Activated gamma-delta T cell (primary cell): ENCODE data around the gene PRKD2.

Experiments used
- DNase-seq: peaks from one replicate; lab custom pipeline; 2025; lab: John Stamatoyannopoulos, UW

PRKD2 gene

DNA sequence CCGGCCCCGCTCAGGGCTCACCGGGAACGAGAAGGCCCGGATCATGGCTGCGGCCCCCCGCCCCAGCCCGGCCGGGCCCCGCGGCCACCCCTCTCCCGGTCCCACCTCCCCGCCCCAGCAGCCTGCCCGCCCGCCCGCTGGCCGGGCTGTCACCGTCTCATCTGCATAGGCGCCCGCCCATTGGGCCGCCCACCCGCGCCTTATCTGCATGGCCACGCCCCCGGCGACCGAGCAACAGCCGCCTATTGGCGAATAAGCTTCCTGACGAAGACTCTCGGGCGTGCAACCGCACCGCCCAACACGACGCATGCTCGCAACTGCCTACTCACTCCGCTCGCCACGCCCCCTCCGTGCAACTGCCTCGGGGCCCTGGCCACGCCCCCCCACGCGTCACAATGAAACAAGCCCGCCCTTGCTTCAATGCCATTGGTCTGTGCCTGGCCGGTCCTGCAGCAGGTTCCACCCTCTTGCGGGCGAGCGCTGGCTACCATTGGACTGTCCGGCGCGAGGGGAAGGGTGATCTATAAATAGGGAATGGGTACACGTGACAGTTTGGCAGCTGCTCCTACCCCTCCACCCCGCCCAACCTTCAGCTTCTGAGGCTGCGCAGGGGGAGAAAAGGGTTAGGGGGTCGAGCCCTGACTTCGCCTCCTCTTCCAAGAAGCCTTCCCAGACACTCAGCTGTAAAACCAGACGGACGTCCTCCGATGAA lies 55.7 kb downstream of the PRKD2 start, which contains the start of gene DACT3:
Gene DACT3 (minus strand): TSS at position 163 of the 712 bp plus-strand sequence. CDS start 118 bp downstream, at position 45.
- DNase-seq = peak; percentile 99

GRCh38 chr19:46660551-46661019 lies 56.3 kb downstream of the PRKD2 start:
- DNase-seq = no peak

DNA sequence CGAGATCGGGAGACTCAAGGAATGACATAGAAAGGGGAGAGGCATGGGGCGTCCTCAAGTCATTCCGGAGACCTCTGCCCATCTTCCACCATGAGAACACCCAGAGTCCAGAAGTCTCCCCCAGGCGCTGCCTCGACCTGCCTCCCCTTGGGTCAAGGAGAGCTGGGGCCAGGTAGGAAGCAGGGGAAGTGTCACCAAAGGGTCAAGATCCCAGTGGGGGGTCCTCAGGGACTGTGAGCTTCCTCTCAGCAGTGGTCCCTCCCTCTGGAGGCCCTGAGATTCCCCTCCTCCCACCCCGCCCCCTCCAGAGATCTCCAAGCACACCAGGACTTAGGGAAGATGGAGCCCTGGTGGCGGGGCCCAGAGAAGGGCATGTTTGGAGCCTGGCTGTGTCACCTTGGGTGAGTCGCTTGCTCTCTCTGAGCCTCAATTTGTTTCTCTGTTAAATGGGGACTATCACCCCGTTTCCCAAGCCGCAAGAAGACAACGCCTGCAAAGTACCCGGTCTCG lies 56.9 kb downstream of the PRKD2 start:
- DNase-seq = no peak

GRCh38 chr19:46659151-46660007 lies 57.5 kb downstream of the PRKD2 start:
- no peak for DNase-seq

DNA sequence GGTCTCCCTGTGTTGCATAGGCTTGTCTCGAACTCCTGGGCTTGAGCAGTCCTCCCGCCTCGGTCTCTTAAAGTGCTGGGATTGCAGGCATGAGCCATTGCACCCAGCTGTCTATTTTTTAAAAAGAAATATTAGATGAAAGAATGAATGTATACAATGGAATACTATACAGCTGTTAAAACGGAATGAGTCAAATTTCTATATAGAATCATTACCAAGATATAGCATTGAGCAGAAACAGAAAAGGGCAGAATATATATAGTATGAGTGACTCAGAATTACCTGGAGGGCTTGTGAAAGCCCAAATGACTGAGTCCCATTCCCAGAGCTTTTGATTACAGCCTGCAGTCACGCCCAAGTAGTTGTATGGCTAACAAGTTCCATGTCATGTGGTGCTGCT lies 60.4 kb downstream of the PRKD2 start:
- DNase-seq = no peak

DNA sequence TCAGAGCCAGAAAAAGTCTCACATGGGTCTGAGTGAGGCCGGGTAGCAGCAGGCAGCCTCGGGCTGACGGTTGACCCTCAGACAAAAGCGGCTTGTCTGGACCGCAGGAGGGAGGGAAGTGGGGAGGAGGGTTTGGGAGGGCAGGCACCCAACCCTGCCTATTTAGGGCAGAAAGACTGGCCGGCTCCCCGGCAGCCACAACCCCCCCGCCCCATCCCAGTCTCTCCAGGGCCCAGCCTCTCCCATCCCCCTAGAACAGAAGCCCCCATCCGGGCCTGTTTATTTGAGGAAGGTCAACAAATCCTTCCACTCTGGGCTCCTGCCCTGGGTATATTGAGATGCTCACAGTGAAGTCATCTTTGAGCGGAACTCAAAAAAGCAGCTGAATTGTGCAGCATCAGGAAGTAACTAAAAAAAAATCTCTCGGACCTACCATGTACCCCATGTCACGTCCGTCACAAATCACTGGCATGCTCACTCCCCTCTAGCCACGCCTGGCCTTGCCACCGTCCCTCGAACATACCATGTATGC lies 62.2 kb downstream of the PRKD2 start:
- DNase-seq = no peak

GRCh38 chr19:46650445-46650844 lies 66.5 kb downstream of the PRKD2 start:
- DNase-seq = no peak

- no peak for DNase-seq
Observed at GRCh38 chr19:46648961-46649960, 67.7 kb downstream of the PRKD2 start.

GRCh38 chr19:46648060-46648960 lies 68.6 kb downstream of the PRKD2 start:
- DNase-seq = no peak

- DNase-seq = no peak
Observed at GRCh38 chr19:46646402-46646801, 70.5 kb downstream of the PRKD2 start.

- no peak for DNase-seq
Observed at GRCh38 chr19:46644720-46645119, 72.2 kb downstream of the PRKD2 start.

GRCh38 chr19:46640656-46641055 lies 76.3 kb downstream of the PRKD2 start:
- DNase-seq = no peak

DNA sequence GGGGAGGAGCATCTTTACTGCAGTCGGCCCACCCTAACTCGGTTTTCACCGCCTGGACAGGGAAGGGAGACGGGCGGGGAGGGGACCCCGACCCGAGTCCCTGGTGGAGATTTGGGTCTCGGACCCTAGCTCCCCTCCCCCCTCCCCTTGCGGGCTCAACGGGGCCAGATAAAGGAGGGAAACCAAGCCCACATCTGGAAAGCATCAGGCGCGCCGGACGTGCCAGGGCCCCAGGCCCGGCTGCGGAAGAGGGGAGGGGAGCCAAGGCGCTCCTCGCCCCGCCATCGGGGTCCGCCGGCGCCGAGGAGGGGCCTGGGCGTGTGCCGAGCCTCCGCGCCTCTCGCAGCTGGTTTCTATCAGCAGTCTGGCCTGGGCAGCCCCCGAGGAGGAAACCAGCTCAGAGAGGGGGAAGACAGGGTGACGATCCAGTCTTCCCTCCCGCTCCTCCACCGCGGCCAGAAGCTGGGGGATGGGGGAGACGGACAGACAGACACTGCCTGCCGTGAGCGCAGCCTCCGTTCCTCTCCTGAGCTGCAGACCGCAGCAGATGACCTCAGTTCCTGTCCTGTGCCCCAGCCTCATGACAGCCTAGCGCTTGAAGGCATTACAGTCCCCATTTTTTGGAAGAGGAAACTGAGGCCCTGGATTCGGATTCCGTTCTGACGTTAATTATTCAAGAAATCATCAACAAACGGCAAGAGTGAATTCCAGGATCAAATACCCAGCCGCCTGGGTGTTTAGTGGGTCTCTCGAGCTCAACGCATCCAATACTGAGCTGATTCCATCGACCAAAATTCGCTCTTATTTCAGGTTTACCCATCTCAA lies 77.3 kb downstream of the PRKD2 start:
- DNase-seq = no peak

DNA sequence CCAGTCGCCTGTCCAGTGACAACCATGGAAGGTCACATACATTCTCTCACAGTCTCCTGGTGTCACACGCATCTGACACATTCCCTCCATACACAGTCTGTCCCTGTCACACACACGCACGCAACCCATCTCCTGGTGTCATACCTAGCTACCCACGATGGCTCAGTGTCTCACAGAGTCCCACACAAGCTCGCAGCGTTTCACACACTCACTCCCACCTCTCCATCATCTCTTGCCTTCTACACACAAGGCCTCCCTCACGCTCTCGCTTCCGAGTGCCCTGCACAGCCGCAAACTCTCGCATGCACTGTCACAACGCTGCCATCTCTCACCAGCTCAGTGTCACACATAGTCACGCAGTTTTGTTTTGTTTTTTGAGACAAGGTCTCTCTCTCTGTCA lies 79.7 kb downstream of the PRKD2 start:
- DNase-seq = no peak

- DNase-seq = no peak
Observed at GRCh38 chr19:46635920-46636761, 80.8 kb downstream of the PRKD2 start, which contains the start of gene GNG8. GNG8 (minus strand) TSS chr19:46636202; CDS start chr19:46634682, 1,520 bp downstream.

DNA sequence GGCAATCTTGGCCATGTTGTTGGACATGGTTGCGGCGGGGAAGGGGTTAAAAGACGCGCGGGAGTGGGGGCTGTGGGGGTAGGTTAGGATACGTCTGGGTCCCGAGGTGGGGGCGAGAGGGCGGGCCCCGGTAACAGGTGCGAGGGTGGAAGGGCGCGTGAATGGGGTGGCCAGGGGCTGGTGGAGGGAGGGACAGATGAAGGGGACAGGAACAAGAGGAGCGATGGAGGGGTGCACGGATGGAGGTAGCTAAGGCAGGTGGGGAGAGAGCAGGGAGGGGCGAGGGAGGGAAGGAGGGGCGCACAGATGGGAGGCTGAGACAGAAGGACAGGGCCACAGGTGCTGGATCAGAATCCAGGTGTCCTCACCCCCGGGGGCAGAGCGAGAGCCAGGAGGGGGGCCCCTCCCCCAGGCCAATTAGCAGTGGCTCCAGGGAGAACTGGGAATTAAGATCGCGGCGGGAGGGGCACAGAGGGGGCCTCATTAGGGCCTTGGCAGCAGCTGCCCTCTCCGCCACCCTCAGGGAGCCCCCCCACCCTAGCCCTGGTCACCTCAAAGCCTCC lies 82.2 kb downstream of the PRKD2 start:
- no peak for DNase-seq

GRCh38 chr19:46634045-46634655 lies 82.8 kb downstream of the PRKD2 start:
- DNase-seq = peak; percentile 66
